HG03025 (cell line): ENCODE results near the gene PRM2.

Experiments
- ATAC-seq: cut with Tn5 transposase; IDR thresholded peaks from one replicate; pipeline ENCODE4 v1.9.1; 2021; ENCODE audit warnings: mild to moderate bottlenecking, moderate library complexity; ENCODE audit not compliant: unreplicated experiment, low FRiP score

Gene PRM2

GRCh38 chr16:11232852-11233726 lies 43.2 kb downstream of the PRM2 start:
- ATAC-seq, result no peak

GRCh38 chr16:11232302-11232851 lies 43.9 kb downstream of the PRM2 start:
- no peak for ATAC-seq

DNA sequence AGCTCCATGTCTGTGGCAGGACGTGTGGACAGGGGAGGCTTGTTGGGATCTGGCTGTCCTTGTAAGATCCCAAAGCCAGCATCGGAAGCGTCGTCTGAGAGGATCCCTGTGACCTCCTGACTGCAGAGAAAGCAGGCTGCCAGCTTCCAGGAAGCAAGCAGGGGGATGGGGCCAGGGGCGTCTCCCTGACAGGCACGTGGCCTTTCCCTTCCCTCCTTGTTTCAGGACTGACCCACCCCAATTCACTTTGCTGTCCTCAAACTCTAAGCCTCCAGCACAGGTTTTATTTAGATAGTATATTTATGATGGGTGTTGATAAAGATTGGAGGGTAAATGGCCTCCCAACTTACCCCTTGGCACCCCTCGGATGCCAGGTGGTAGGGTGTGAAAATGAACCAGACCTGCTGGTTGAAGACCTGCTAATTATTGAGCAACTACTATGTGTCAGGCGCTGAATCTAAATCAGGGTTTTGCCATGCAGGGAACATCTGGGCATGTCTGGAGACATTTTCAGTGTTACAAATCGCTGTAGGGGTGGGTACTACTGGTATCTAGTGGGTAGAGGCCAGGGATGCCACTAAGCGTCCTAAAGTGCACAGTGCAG lies 44.8 kb downstream of the PRM2 start:
- ATAC-seq, result no peak

DNA sequence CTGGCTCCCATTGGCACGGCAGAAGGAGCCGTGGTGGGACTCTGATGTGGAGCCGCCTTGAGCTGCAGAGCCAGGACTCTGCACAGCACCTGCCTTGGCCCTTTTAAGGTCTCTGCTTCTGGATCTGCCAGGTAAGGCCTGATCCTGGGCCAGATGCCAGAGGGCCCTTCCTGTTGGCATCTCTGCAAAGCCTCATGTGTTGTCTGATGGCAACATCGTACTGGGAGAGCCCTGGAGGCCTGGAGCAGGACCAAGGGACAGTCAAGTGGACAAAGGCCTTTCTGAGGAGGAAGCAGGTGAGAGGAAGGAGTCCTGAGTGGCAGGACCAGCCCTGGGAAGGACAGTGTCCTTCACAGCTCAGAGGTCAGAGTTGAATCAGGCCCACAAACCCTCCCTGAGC lies 46.4 kb downstream of the PRM2 start:
- no peak for ATAC-seq

DNA sequence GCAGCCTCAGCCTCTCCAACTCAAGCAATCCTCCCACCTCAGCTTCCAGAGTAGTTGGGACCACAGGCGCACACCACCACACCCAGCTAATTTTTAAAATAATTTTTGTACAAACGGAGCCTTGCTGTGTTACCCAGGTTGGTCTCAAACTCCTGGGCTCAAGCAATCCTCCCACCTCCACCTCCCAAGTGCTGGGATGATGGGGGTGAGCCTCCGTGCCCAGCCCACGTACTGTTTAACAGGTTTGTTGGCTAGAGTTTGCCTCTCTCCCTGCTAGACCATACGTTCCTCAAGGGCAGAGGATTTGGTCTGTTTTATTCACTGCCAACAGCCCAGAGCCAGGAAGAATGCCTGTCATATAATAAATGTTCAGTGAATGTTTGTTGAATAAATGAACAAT lies 46.8 kb downstream of the PRM2 start:
- no peak for ATAC-seq

DNA sequence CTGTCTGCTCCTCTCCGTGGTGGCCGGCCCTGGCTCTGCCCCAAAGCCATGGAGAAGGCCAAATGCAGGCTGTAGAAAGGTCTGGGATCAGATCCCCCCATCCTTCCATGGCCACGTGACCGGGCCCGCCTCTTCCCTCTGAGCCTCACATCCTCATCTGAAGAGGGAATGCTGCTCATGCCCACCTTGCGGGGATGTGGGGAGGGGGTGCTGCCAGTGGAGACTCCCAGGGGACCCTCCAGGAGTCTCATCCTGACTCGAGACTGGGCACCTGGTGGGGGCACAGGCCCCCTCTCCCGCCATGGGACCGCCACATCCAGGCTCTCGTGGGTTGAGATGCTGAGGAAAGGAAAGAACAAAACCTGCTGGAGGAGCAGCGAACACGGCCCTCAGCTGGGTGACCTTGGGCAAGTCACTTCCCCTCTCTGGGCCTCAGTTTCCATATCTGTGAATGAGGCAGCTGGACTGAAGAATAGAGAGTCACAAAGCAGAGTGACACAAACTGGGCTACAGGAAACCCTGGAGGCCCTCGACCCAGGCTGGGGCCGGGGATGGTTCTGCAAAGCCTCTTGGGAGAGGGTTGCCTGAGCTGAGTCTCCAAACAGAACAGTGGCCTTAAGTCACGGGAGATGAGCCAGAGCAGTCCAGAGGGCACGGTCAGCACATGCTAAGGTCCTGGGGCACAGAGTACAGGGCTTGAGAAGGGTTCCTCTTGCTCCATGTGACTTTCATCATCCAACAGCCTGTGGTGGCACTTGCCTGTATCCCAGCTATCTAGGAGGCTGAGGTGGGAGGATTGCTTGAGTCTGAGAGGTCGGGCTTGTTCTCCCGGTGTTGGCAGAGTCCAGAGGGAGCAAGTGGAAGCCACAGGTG lies 50.4 kb downstream of the PRM2 start:
- no peak for ATAC-seq
